ENCODE results near the gene RAB11FIP4. TPM values are rescaled to one million over a fixed set of nuclear protein-coding genes. Genes with fewer than 3 reads are reported as not detected.
"Not testable (repeated sequence)": the region's sequence is repeated elsewhere in the genome, so short reads cannot be mapped to it uniquely, and the experiment has no call there.

Gene RAB11FIP4
- total RNA-seq, 4 donors from 2014 or later, result 0.47 to 14.1 (median 1.9) TPM

DNA sequence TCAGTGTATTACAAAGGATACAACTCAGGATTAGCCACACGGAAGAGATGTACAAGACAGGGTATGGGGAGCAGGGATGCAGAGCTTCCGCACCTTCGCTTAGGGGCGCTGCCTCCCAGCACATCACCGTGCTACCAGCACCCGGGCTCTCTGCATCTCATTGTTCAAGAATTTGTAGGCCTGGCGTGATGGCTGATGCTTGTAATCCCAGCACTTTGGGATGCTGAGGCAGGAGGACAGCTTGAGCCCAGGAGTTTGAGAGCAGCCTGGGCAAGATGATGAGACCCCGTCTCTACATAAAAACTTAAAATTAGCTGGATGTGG is 43.2 kb downstream of the RAB11FIP4 start:
- Histone ChIP-seq H3K27ac (no peak overlapping the region), H3K4me1 (peaks cover 0 to 6% (median 0%) of the 10 kb centered on the region in 3 donors), H3K4me3 (no peak overlapping the region), H3K9me3 (no peaks in the 10 kb centered on the region), H3K36me3 (no peaks in the 10 kb centered on the region), H3K27me3 (peaks cover 45% of the 10 kb centered on the region)
- ATAC-seq, result no peak
- no peak for TF ChIP-seq POLR2A (IDR thresholded peaks at IDR 0.05)
- WGBS, 2 donors (ENCODE audit: low coverage in 1 of 2), result 33 to 70% methylated on average over 2 to 8 of the region's 8 CpGs

DNA sequence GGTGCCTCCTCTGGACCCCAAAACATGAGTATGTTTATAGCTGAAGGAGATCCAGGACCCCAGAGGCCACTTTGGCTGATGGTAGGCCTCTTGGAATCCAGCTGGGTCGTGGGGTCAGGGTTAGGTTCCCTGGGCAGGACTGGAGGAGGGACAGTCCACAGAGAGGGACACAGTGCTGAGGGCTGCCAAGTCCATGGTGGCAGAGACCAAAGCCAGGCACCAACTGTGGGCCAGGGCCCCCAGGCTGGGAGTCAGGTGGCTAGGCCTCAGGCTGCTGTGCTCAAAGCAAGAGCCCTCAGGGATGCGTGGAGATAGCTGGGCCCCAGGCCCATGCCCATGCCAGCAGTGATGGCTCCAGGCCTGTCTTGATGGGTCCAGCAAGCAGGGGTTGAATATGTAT is 44.1 kb downstream of the RAB11FIP4 start:
- Histone ChIP-seq H3K36me3 (no peaks in the 10 kb centered on the region), H3K27me3 (peaks cover 41% of the 10 kb centered on the region), H3K4me3 (no peak overlapping the region), H3K27ac (no peak overlapping the region), H3K4me1 (peaks cover 0 to 6% (median 0%) of the 10 kb centered on the region in 3 donors), H3K9me3 (no peaks in the 10 kb centered on the region)
- no CpG with 5 or more reads among the region's 2 CpGs for WGBS, 2 donors (ENCODE audit: low coverage in 1 of 2)
- no peak for TF ChIP-seq POLR2AphosphoS5 (IDR thresholded peaks at IDR 0.05)
- TF ChIP-seq EP300 (IDR thresholded peaks at IDR 0.05), result no peak
- no peak for TF ChIP-seq POLR2A (IDR thresholded peaks at IDR 0.05)
- TF ChIP-seq, protein P1, sequence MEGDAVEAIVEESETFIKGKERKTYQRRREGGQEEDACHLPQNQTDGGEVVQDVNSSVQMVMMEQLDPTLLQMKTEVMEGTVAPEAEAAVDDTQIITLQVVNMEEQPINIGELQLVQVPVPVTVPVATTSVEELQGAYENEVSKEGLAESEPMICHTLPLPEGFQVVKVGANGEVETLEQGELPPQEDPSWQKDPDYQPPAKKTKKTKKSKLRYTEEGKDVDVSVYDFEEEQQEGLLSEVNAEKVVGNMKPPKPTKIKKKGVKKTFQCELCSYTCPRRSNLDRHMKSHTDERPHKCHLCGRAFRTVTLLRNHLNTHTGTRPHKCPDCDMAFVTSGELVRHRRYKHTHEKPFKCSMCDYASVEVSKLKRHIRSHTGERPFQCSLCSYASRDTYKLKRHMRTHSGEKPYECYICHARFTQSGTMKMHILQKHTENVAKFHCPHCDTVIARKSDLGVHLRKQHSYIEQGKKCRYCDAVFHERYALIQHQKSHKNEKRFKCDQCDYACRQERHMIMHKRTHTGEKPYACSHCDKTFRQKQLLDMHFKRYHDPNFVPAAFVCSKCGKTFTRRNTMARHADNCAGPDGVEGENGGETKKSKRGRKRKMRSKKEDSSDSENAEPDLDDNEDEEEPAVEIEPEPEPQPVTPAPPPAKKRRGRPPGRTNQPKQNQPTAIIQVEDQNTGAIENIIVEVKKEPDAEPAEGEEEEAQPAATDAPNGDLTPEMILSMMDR (IDR thresholded peaks at IDR 0.05), result no peak
- no peak for ATAC-seq

DNA sequence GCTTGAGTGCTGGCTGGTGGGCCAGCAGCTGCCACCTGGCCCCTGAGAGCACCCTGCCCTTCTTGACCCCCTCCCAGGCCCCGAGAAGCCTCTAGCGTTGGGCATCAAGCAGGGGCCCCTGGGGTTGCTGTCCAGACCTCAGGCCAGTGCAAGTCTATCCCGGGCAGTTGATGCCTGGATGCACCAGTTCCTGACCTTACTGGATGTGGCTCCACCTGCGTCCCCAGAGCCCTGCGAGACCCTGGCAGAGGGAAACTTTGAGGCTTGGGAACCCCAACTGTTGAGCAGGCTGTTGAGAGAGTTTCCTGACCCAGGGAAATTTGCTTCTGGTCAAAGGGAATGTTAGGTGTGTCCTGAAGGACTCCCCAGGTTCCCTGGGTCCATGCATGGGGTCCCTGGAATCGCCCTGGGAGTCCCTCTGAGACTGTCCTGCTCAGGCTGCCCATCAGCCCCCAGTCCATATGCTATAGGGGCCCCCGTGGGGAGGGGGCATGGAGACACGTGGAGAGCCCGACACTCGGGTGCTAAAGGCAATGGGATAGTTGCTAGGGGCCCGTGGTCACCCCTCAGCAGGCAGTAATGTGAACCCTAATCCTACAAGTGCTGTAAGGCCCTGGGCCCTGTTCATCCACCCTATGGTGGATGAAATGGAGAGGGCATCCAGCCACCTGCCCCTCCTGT is 46.4 kb downstream of the RAB11FIP4 start:
- H3K27ac ChIP-seq, result no peak overlapping the region
- H3K27me3 ChIP-seq, result peaks cover 25% of the 10 kb centered on the region
- H3K4me1 ChIP-seq, result peaks cover 0 to 6% (median 0%) of the 10 kb centered on the region in 3 donors
- H3K4me3 ChIP-seq, result no peak overlapping the region
- no peak for ATAC-seq
- H3K9me3 ChIP-seq, result no peaks in the 10 kb centered on the region
- WGBS, 2 donors (ENCODE audit: low coverage in 1 of 2), result no CpG with 5 or more reads among the region's 11 CpGs
- H3K36me3 ChIP-seq, result no peaks in the 10 kb centered on the region
- TF ChIP-seq EP300 (IDR thresholded peaks at IDR 0.05) (no peak), POLR2AphosphoS5 (IDR thresholded peaks at IDR 0.05) (no peak), POLR2A (IDR thresholded peaks at IDR 0.05) (no peak)
- TF ChIP-seq, protein P1 (IDR thresholded peaks at IDR 0.05), result no peak

DNA sequence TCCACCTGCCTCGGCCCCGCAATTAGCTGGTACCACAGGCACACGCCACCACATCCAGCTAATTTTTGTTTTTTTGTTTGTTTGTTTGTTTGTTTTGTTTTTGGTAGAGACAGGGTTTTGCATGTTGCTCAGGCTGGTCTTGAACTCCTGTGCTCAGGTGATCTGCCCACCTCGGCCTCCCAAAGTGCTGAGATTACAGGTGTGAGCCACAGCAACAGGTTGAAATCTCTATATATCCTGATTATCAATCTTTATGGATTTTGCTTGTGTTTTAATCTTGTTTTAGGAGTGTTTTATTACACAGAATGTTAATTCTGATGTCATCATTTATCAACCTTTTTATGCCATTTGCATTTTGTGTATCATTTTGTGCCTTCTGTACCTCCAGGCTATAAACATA is 48.2 kb downstream of the RAB11FIP4 start:
- Histone ChIP-seq H3K36me3 (no peaks in the 10 kb centered on the region), H3K27ac (no peak overlapping the region), H3K4me1 (peaks cover 0 to 6% (median 0%) of the 10 kb centered on the region in 3 donors), H3K9me3 (no peaks in the 10 kb centered on the region), H3K4me3 (no peak overlapping the region), H3K27me3 (peaks cover 10% of the 10 kb centered on the region)
- 83 to 97% methylated on average over 3 to 4 of the region's 4 CpGs for WGBS, 2 donors (ENCODE audit: low coverage in 1 of 2)
- TF ChIP-seq POLR2AphosphoS5 (IDR thresholded peaks at IDR 0.05) (no peak), EP300 (IDR thresholded peaks at IDR 0.05) (no peak), POLR2A (IDR thresholded peaks at IDR 0.05) (no peak)
- TF ChIP-seq, protein P1 (IDR thresholded peaks at IDR 0.05), result no peak
- no peak for ATAC-seq

DNA sequence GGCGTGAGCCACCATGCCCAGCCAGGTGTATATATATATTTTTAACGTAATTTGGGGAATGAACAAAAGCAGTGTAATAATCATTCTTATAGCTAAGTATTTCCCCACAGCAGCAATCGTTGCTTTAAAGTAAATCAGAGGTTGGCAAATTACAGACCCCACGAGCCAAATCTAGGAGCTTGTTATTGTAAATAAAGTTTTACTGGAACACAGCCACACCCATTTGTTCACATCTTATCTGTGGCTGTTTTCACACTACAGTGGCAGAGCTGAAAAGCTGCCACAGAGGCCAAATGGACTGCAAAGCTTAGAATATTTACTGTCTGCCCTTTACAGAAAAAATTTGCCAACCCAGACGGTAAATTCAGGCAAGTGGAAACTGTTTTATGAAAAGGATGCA is 50.8 kb downstream of the RAB11FIP4 start:
- no peaks in the 10 kb centered on the region for H3K9me3 ChIP-seq
- no peak for ATAC-seq
- H3K27ac ChIP-seq, result no peak overlapping the region
- H3K4me1 ChIP-seq, result peaks cover 0 to 4% (median 0%) of the 10 kb centered on the region in 3 donors
- WGBS, 2 donors (ENCODE audit: low coverage in 1 of 2), result 51 to 79% methylated on average over 5 of the region's 5 CpGs
- TF ChIP-seq POLR2AphosphoS5 (IDR thresholded peaks at IDR 0.05) (no peak), POLR2A (IDR thresholded peaks at IDR 0.05) (no peak), EP300 (IDR thresholded peaks at IDR 0.05) (no peak)
- TF ChIP-seq, protein P1 (IDR thresholded peaks at IDR 0.05), result no peak
- no peak overlapping the region for H3K4me3 ChIP-seq
- H3K27me3 ChIP-seq, result peaks cover 7% of the 10 kb centered on the region
- no peaks in the 10 kb centered on the region for H3K36me3 ChIP-seq

DNA sequence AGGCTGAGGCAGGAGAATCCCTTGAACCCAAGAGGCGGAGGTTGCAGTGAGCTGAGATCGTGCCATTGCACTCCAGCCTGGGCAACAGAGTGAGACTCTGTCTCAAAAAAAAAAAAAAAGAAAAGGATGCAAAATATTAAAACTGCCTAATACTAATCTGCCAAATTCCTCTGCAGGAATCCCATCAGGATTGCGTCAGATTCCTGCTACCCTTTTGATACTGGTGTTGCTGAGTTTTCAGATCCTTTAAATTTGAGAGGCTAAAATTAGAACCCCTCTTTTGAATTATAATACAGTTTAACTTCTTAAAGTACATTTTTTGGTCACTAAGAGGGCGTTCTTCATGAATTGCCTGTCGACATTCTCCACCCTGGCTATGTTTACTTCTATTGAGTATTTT is 51.4 kb downstream of the RAB11FIP4 start:
- not testable (repeated sequence) for H3K9me3 ChIP-seq, H3K27me3 ChIP-seq, ATAC-seq, H3K4me3 ChIP-seq, H3K27ac ChIP-seq, H3K4me1 ChIP-seq, H3K36me3 ChIP-seq
- WGBS, 2 donors (ENCODE audit: low coverage in 1 of 2), result 70 to 78% methylated on average over 5 of the region's 5 CpGs

All from gastroesophageal sphincter (tissue), 4 donors.